Muscle of leg (tissue), 11 donors: ENCODE measurements around the gene FCAMR. TPM values are rescaled to one million over a fixed set of nuclear protein-coding genes. Genes with fewer than 3 reads are reported as not detected.

Source experiments
- DNase-seq: peaks from one replicate; pipeline ENCODE4 v3.0.0; 2013
- H3K27ac ChIP-seq: one replicate; pipeline ENCODE4 v1.5.1; 2013; ENCODE audit warnings: mild to moderate bottlenecking, low read length, control low read depth
- H3K27me3 ChIP-seq: one replicate; pipeline ENCODE4 v1.6.1; 2013; ENCODE audit warnings: low read length; ENCODE audit not compliant: control insufficient read depth, insufficient read depth
- H3K36me3 ChIP-seq: one replicate; pipeline ENCODE4 v1.6.1; 2013; ENCODE audit warnings: low read length; ENCODE audit not compliant: control insufficient read depth, insufficient read depth
- H3K4me1 ChIP-seq: one replicate; pipeline ENCODE4 v1.6.1; 2013; ENCODE audit warnings: low read length; ENCODE audit not compliant: control insufficient read depth, insufficient read depth
- H3K4me3 ChIP-seq: one replicate; pipeline ENCODE4 v1.5.1; 2013; ENCODE audit warnings: low read length, control low read depth
- H3K9me3 ChIP-seq: replicated peaks from 2 replicates; pipeline ENCODE4 v1.6.1; 2013; ENCODE audit warnings: low read depth, low read length; ENCODE audit not compliant: control insufficient read depth
- WGBS: methylation state at CpG from one replicate; pipeline ENCODE4 v1.1.5; 2013; ENCODE audit warnings: missing lambda C conversion rate; ENCODE audit not compliant: insufficient coverage; 5-methylcytosine and 5-hydroxymethylcytosine counted together
- polyA plus RNA-seq, 8 donors: library from polyadenylated mRNA; unstranded; fragments of 120-200 nt; gene quantifications; one replicate each; pipeline versions ENCODE4 v1.2.1 to v1.2.3, GENCODE V29; 2013; ENCODE audit warnings: inconsistent platforms in 1 of 8, low replicate concordance in 1 of 8; ENCODE audit not compliant: insufficient read length in 8 of 8, insufficient read depth in 1 of 8
- total RNA-seq: library from RNA; stranded (reverse); fragments of 120-200 nt; gene quantifications from one replicate; pipeline ENCODE4 v1.2.4, GENCODE V29; 2013

FCAMR gene
- total and polyA plus RNA-seq, 9 donors, result 0.16 TPM; not detected in 8

- Histone ChIP-seq H3K4me1 (peaks cover 7% of the 10 kb centered on the region), H3K4me3 (no peak overlapping the region), H3K36me3 (no peaks in the 10 kb centered on the region), H3K27me3 (peaks cover 3% of the 10 kb centered on the region), H3K27ac (no peak overlapping the region), H3K9me3 (no peaks in the 10 kb centered on the region)
- no peak for DNase-seq
- WGBS, result 50% methylated on average over 3 of the region's 4 CpGs
Observed at GRCh38 chr1:206951318-206952100, 18.8 kb downstream of the FCAMR start.

- Histone ChIP-seq H3K36me3 (no peaks in the 10 kb centered on the region), H3K4me1 (no peaks in the 10 kb centered on the region), H3K27me3 (peaks cover 11% of the 10 kb centered on the region), H3K9me3 (no peaks in the 10 kb centered on the region), H3K27ac (no peak overlapping the region), H3K4me3 (no peak overlapping the region)
- DNase-seq, result no peak
- WGBS, result 76% methylated on average over 3 of the region's 5 CpGs
Observed at GRCh38 chr1:206949641-206950040, 20.6 kb downstream of the FCAMR start.

GRCh38 chr1:206949208-206949607 is 21.1 kb downstream of the FCAMR start:
- Histone ChIP-seq H3K9me3 (no peaks in the 10 kb centered on the region), H3K27ac (no peak overlapping the region), H3K4me1 (no peaks in the 10 kb centered on the region), H3K27me3 (peaks cover 13% of the 10 kb centered on the region), H3K4me3 (no peak overlapping the region), H3K36me3 (no peaks in the 10 kb centered on the region)
- peak; percentile 36 for DNase-seq
- no CpG with 5 or more reads among the region's 4 CpGs for WGBS

GRCh38 chr1:206947255-206947654 is 23.0 kb downstream of the FCAMR start:
- H3K27me3 ChIP-seq, result peaks cover 15% of the 10 kb centered on the region
- no peak overlapping the region for H3K27ac ChIP-seq
- WGBS, result no CpG with 5 or more reads among the region's 3 CpGs
- H3K4me1 ChIP-seq, result no peaks in the 10 kb centered on the region
- H3K36me3 ChIP-seq, result no peaks in the 10 kb centered on the region
- DNase-seq, result no peak
- no peak overlapping the region for H3K4me3 ChIP-seq
- H3K9me3 ChIP-seq, result no peaks in the 10 kb centered on the region

- Histone ChIP-seq H3K4me3 (no peak within 1 kb of the TSS), H3K27ac (no peak within 1 kb of the TSS), H3K4me1 (no peaks in the 10 kb centered on the region), H3K36me3 (no peaks in the 10 kb centered on the region), H3K9me3 (no peaks in the 10 kb centered on the region), H3K27me3 (peaks cover 15% of the 10 kb centered on the region)
- WGBS, result 48% methylated on average over 3 of the region's 7 CpGs
- no peak for DNase-seq
Observed at GRCh38 chr1:206946261-206946660, 24.0 kb downstream of the FCAMR start, which contains the start of gene PIGR. Gene PIGR, minus strand, starts transcription at chr1:206946466. Its CDS starts 5,935 bp downstream, at chr1:206940531.

GRCh38 chr1:206945779-206946178 is 24.5 kb downstream of the FCAMR start:
- no peaks in the 10 kb centered on the region for H3K4me1 ChIP-seq
- no CpG with 5 or more reads among the region's 4 CpGs for WGBS
- DNase-seq, result no peak
- H3K27me3 ChIP-seq, result peaks cover 15% of the 10 kb centered on the region
- no peaks in the 10 kb centered on the region for H3K9me3 ChIP-seq
- no peak overlapping the region for H3K27ac ChIP-seq
- no peaks in the 10 kb centered on the region for H3K36me3 ChIP-seq
- no peak overlapping the region for H3K4me3 ChIP-seq

GRCh38 chr1:206944703-206945102 is 25.6 kb downstream of the FCAMR start:
- Histone ChIP-seq H3K4me3 (no peak overlapping the region), H3K9me3 (no peaks in the 10 kb centered on the region), H3K27ac (no peak overlapping the region), H3K36me3 (no peaks in the 10 kb centered on the region), H3K4me1 (no peaks in the 10 kb centered on the region), H3K27me3 (peaks cover 15% of the 10 kb centered on the region)
- DNase-seq, result no peak
- WGBS, result no CpG with 5 or more reads among the region's 5 CpGs

GRCh38 chr1:206941766-206942418 is 28.4 kb downstream of the FCAMR start:
- 28% methylated on average over 2 of the region's 6 CpGs for WGBS
- Histone ChIP-seq H3K9me3 (no peaks in the 10 kb centered on the region), H3K4me3 (no peak overlapping the region), H3K27ac (no peak overlapping the region), H3K36me3 (no peaks in the 10 kb centered on the region), H3K4me1 (no peaks in the 10 kb centered on the region), H3K27me3 (peaks cover 13% of the 10 kb centered on the region)
- DNase-seq, result no peak

GRCh38 chr1:206940588-206940936 is 29.7 kb downstream of the FCAMR start:
- no peak overlapping the region for H3K4me3 ChIP-seq
- no peaks in the 10 kb centered on the region for H3K4me1 ChIP-seq
- no peaks in the 10 kb centered on the region for H3K9me3 ChIP-seq
- no peak overlapping the region for H3K27ac ChIP-seq
- H3K36me3 ChIP-seq, result no peaks in the 10 kb centered on the region
- peaks cover 11% of the 10 kb centered on the region for H3K27me3 ChIP-seq
- no peak for DNase-seq
- 100% methylated on average over 1 of the region's 3 CpGs for WGBS

GRCh38 chr1:206939841-206940587 is 30.2 kb downstream of the FCAMR start:
- 82% methylated on average over 7 of the region's 9 CpGs for WGBS
- Histone ChIP-seq H3K4me1 (no peaks in the 10 kb centered on the region), H3K9me3 (no peaks in the 10 kb centered on the region), H3K27ac (no peak overlapping the region), H3K27me3 (peaks cover 7% of the 10 kb centered on the region), H3K4me3 (no peak overlapping the region), H3K36me3 (no peaks in the 10 kb centered on the region)
- no peak for DNase-seq
